DMS114 treated with DMSO at 0.1 percent for 48 hours (cell line): ENCODE data around the gene ZNF385A.

Source experiments
- DNase-seq: peaks from one replicate; lab custom pipeline; 2025; ENCODE audit not compliant: unreplicated experiment; lab: John Stamatoyannopoulos, UW

The ZNF385A gene

DNA sequence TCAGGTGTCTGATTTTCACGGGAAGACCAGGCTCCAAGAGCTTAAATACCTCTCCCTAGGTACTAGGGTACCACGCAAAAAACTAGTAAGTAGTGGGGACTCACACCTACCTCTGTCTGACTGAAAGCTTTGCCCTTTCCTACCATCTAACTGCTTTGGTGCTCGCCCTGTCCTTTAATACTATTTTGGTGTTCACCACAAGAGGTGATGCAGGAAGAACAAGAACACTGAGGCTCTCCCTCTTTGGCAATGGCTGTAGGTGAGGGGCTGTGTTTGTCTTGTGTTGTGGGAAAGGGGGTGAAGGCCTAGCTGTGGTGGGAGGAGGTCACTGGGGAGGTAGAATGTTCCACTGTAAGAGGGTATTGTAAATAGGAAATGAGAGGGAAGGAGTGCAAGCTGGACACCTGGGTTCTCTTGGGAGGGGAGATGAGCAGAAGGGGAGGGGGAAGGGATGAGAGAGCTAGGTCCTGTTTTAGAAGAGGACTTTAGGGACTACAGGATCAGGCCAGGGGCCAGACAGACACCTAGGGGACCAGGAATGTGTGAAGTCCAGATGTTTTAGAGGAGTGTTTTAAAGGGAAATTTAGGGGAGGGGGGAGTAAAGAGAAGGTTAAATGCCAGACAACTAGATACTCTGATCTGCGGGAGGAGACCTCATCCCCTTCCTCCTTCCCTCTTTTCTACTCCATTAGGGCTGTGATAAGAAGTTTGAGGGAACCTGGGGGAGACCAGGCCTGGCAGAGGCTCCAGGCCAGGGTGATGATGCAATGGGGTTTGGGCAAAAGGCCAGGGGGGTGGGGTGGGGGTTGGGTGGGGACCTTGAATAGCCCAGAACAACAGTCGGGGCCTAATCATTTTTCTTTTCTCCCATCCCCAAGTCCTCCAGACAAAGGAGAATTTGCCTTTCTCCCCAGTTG lies 32.4 kb upstream of the ZNF385A start:
- DNase-seq: no peak

DNA sequence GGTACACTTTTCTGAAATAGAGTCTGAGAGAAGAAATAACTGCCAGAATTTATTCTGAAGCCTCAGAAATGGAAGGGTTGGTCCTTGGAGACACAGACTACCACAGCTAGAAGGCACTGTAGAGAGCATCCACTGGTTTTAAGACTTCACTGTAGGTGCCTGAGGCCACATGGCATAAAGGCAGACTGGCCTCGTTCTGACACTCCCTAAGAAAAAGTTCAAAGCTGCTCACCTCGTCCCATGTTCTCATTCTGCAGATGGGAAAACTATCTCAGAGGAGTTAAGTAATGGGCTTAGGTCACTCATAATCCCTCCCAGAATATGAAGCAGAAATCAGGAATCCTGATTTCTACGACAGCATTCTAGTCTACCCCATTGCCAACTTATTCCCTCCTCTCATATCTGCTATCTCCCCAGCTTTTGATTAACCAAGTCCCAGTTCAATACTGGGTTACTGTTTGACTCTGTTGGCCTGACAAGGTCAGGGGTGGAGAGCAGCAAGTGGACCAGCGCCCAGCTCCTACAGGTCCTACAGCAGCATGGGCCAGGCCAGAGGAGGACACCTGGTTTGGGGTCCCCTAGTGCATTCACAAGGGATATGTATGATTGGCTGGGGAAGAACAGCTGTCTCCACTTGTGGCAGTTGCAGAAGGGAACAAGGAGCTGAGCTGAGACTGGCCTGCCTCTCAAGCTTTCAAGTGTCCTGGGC lies 30.8 kb upstream of the ZNF385A start:
- no peak for DNase-seq

DNA sequence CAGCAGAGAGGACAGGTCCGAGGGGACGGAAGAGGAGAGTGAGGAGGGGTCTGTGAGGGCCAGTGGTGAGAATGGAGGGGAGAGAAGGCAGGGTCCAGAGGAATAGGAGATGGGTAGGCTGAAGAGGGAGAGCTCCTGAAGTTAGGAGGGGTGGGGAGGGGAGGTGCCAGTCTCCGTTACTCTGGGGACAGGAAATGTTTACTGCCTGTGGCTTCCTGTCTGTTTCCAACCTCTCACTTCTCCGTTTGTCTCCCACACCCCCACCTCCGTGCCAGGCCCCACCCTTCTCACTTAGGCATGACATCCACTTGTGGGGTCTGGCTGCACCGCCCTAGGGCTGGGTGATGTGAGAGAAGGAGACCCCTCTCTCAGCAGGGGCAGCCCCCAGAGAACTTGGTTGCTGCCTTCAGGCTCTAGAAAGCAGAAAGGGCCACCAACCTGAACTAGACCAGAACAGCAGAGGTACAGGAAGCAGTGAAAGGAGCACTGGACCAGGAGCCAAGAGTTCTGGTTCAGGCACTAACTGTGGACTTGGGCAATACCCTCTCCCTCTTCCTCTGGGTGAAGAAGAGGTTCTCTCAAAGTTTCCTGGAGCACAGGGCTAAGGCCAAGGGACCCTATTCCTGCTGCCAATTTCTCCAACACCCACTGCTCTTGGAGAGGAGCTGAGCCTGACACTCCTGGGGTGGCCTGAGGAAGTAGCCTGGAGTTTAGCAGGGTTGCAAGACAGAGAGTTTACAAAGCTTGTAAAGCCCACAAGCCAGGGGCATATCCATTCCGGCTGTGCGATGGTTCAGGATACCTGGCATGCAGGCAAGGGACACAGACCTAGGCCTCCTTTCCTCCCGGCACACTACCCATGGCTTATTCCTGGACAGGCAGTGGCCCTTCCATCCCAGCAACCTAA lies 29.0 kb upstream of the ZNF385A start:
- no peak for DNase-seq

DNA sequence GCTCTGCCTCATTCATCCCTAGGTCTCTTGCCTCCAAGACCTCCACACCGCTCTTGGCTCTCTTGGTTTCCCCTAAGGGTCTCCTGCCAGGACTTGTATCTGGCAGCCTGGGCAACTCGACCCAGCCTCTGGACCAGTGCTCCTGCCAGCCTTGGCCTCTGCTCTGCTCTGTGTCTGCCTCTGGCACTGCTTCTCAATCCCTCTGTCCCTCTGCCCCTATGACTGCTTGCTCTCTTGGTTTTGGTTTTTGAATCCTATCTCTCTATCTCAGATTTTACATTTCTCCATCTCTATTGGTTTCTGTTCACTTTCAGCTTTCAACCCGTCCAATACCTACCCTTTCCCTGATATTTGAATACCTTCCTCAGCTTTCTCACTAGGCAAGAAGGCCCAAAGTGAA lies 28.3 kb upstream of the ZNF385A start:
- no peak for DNase-seq

GRCh38 chr12:54412348-54412747 lies 27.8 kb upstream of the ZNF385A start:
- no peak for DNase-seq

DNA sequence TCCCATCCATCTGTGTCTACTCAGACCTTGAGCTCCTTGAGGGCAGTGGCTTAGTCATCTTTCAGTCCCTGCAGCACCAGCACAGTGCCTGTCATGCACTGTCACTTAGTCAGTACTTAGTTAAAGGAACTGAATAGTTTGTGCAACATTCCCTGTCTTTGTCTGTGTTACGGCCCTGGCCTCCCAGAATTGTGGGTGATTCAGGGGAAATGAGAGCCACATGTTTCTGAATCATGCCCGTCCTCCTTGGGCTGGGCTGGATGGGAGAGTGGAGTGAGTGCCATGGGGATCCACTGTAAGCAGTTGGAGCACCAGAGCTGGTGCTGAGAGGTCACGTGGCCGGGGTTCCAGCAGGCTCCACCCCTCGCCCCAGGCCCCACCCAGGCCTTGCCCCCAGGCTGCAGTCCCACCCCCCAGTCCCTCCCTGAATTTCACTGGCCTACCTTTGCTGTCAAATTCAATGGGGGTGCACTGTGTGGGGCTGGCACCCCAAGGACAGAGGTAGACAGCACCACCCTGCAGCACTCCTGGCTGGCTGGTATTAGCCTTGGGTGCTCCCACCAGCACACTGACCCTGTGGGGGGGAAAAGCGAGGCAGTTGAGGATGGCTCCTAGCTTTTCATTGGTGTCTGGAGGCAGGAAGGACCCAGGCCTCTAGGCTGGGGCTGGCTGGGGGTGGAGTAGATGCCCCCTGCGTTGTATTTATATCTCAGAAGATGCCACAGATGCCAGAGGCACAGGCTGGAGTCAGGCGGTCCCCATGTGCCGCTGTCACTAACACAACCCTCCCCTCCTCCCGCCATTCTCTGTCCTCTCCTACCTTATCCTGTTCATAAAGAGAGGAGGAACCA lies 27.1 kb upstream of the ZNF385A start:
- DNase-seq: no peak

GRCh38 chr12:54409267-54409666 lies 24.7 kb upstream of the ZNF385A start:
- no peak for DNase-seq

DNA sequence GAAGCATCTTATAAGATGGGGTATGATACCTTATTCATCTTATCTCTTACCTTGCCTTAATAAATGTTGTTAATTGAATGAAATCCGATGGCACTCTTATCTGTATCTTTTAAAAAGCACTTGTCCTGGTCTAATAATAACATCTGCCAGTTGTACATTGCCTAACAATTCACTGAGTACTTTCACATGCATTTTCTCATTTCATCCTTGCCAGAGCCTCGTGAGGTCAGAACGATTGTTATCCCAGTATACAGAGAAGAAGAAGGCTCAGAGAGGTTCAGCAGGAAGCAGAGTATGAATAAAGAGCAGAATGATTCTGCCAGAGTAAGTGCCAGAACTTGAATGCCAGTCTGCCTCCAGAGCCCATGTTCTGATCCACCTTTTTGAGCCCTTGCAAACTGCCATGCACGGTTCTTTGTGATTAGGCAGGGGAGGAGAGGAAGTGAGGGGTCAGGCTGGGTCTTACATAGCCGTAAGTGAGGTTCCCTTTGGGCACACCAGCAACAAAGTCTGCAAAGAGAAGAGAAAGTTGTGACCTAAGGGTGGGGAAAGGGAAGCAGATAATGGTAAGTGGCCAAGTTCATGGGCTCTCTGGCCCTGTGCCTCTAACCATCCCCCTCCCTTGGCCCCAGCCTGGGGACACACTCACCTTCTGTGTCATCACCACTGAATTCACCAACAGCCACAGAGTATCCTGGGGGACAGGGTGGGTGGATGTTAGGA lies 22.8 kb upstream of the ZNF385A start:
- no peak for DNase-seq

DNA sequence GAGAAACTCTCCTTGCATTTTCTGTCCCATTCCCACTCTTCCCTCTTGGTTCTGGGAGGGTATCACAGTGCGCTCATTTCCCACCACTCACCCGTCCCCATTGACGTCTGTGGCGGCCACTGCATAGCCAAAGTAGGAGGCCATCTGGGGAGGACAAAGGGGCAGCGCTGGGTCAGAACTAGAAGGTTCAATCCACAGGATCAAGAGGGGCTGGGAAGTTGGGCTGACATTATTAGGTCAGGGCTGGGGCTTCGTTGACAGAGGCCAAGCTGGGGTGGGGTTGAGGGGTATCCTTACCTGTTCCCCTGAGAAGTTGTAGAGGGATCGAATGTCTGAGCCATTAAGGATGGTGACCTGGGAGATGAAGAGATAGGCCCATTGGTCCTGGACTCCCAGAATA lies 21.0 kb upstream of the ZNF385A start:
- DNase-seq: no peak

- DNase-seq: no peak
These were observed 20.6 kb upstream of the ZNF385A start for GRCh38 chr12:54405106-54405505.

GRCh38 chr12:54404061-54405004 lies 19.8 kb upstream of the ZNF385A start:
- peak; percentile 25 for DNase-seq

- no peak for DNase-seq
These were observed 16.6 kb upstream of the ZNF385A start for GRCh38 chr12:54401119-54401518.

DNA sequence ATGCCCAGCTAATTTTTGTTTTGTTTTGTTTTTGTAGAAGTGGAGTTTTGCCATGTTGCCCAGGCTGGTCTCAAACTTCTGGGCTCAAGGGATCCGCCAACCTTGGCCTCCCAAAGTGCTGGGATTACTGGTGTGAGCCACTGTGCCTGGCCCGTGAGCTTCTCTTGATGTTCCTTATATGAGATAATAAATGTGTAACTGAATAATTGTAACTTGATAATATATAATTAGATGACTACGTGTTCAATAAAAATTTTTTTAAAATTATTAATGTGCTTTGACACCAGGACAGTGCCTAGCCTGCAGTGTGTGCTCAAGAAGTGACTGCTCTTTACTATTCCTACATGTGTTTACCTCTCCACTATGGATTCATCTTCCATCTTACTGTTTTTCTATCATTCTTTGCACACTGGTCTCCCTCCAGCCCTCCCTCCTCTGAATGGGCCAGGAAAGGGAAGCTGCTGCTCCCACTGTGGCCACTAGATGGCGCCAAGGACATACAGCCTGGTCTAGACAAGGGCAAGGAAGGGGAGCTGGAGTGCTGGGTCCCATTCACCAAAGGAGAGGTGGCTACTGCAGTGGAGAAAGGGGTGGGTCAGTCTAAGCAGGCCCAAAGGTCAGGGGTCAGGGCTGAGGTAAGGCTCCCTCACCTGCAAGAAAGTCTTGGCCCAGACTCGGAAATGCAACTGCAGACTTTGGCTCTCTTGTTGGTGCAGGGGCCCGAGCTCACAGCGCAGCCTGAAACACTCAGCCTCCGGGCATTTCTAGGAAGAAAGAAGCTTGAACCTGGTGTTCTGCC lies 14.7 kb upstream of the ZNF385A start:
- peak; percentile 71 for DNase-seq

GRCh38 chr12:54398218-54398617 lies 13.7 kb upstream of the ZNF385A start:
- no peak for DNase-seq

GRCh38 chr12:54397157-54397556 lies 12.6 kb upstream of the ZNF385A start:
- DNase-seq: no peak

DNA sequence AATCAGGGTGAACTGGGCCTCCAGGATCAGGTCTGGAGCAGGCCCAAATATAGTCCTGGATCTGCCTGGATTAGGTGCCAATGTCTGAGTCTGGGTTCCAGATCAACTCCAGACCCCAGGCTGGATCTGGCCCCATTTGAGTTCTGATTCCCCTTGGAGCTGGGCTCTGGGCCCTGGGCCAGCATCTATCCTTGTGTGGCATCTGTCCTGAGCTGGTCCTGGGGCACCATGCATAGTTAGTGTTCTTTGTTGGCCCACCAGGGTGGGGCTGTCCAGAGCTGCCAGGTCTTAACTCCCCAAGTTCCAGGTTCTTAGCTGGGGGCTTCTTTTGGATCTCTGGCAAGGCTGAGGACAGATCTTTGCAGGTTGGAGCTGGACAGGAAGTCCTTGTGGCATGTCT lies 11.0 kb upstream of the ZNF385A start:
- no peak for DNase-seq

DNA sequence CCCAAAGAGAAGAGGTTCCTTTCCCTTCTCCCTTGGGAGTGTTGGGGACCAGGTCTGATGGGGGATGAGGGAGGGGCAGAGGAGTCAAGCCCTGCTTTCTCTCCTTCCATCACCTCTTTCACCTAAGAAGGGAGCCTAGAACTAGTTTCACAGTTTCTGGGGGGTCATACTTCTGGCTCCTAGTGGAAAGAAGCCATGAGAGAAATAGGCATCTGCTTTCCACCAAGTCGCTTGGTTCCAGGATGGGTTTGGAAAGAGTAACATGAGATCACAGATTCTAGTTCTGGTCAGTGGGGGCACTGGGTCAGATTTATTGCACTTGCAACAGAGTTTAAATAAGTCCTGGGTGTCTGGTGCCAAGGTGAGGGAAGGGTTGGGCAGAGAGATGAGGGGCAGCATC lies 10.5 kb upstream of the ZNF385A start:
- DNase-seq: no peak

DNA sequence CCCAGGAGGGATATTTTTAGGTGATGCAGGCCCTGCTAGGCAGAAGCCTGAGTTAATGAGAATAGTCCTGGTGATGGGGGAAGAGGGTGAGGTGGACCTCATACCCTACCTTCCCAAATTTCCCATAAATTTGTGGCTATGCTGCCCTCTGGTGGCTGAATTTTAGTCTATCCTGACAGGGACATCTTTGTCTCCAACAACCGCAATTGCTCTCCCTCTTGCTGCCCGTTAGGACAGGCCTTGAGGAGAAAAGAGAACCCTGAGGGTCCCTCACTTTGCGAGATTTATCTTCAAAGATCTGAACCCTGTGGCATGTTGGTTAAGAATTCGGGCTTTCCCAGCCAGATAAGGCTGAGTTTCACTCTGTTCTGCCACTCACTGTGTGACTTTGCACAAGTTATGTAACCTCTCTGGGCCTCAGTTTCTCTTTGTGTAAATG lies 9.8 kb upstream of the ZNF385A start:
- peak; percentile 40 for DNase-seq
